Peyer's patch (tissue), 4 donors: ENCODE results near the gene LENEP. TPM values are rescaled to one million over a fixed set of nuclear protein-coding genes. Genes with fewer than 3 reads are reported as not detected.

Experiments used
- DNase-seq, 3 donors: peaks; one replicate each; pipeline ENCODE4 v3.0.0-alpha.2; 2017 to 2019
- H3K27ac ChIP-seq, 4 donors: fragments of 200-600 bp; sonication (generic); one replicate each; pipeline ENCODE4 v1.5.1; 2016 to 2019
- H3K27me3 ChIP-seq, 2 donors: fragments of 200-600 bp; sonication (generic); one replicate each; pipeline ENCODE4 v1.5.1; 2019
- H3K36me3 ChIP-seq, 3 donors: fragments of 200-600 bp; sonication (generic); one replicate each; pipeline ENCODE4 v1.5.1; 2016 to 2019
- H3K4me1 ChIP-seq, 4 donors: fragments of 200-600 bp; sonication (generic); one replicate each; pipeline ENCODE4 v1.5.1; 2016 to 2019
- H3K4me3 ChIP-seq, 4 donors: fragments of 200-600 bp; sonication (generic); 1 replicate in 3 of 4; 2 replicates in 1 of 4; pipeline ENCODE4 v1.5.1; 2016 to 2019; ENCODE audit warnings: mild to moderate bottlenecking in 1 of 4
- H3K9me3 ChIP-seq, 4 donors: fragments of 200-600 bp; sonication (generic); one replicate each; pipeline ENCODE4 v1.5.1; 2016 to 2019; ENCODE audit warnings: mild to moderate bottlenecking in 1 of 4
- POLR2A ChIP-seq, 2 donors: fragments of 450-650 bp; IDR thresholded peaks; one replicate each; pipeline ENCODE4 v1.5.1; 2017; ENCODE audit warnings: antibody characterized with exemption in 2 of 2, mild to moderate bottlenecking in 2 of 2, moderate library complexity in 2 of 2
- total RNA-seq, 4 donors: library from RNA; depleted of rRNA; stranded (reverse); fragments of >200 nt; gene quantifications; one replicate each; pipeline ENCODE4 v1.1.0, GENCODE V29; 2016
- TF ChIP-seq, protein P1 (sequence below), 6 experiments: fragments of 450-650 bp in 4 of 6; fragments of 200-600 bp in 2 of 6; sonication (generic) in 1 of 6; IDR thresholded peaks; one replicate each; pipeline ENCODE4 v1.5.1; 2017 to 2019; ENCODE audit warnings: antibody characterized with exemption in 6 of 6, mild to moderate bottlenecking in 3 of 6, moderate library complexity in 1 of 6

Gene LENEP
- total RNA-seq, 4 donors from 2014 or later: not detected

DNA sequence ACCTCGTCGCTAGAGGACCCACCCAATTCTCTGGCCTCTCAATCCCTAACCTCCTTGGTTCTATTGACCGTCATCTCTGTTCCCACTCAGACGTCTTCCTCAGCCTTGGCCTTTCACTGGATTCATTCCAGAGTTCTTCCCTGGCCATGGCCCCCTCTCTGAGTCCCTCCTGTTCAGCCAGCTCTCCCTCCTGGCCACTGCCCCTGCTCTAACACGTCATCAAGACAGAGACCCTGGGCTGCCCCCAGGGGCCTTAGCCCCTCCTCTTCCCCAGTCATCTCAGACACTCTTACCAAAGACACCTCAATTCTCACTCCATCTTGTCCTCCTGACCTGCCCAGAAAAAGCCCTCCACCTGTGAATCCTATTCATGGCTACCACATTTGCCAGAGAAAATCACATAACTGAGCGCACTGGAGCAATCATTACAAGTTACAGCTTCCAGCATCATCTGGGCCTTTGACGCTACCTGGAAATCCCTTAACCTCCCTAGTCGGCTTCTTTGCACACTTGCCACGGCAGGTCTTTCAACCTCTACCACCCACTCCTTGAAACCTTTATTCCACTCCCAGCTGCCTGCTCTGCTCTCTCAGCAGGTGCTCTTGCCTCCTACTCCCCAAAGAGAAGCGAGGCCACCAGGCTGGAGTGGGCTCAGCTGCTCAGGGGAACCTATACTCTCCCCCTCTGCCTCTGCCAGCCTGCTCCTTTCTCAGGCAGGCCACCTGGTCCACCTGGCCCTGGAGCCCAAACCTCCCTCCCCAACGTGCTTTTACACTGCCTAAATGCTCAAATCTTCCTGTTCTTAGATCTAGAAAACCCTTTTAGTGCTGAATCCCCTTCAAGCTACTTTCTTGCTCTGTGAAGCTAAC, 26.2 kb downstream of the LENEP start:
- TF ChIP-seq, protein P1, sequence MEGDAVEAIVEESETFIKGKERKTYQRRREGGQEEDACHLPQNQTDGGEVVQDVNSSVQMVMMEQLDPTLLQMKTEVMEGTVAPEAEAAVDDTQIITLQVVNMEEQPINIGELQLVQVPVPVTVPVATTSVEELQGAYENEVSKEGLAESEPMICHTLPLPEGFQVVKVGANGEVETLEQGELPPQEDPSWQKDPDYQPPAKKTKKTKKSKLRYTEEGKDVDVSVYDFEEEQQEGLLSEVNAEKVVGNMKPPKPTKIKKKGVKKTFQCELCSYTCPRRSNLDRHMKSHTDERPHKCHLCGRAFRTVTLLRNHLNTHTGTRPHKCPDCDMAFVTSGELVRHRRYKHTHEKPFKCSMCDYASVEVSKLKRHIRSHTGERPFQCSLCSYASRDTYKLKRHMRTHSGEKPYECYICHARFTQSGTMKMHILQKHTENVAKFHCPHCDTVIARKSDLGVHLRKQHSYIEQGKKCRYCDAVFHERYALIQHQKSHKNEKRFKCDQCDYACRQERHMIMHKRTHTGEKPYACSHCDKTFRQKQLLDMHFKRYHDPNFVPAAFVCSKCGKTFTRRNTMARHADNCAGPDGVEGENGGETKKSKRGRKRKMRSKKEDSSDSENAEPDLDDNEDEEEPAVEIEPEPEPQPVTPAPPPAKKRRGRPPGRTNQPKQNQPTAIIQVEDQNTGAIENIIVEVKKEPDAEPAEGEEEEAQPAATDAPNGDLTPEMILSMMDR (IDR thresholded peaks at IDR 0.05): no peak
- TF ChIP-seq POLR2A (IDR thresholded peaks at IDR 0.05): no peak
- peaks cover 0 to 32% (median 0%) of the 10 kb centered on the region in 3 donors for H3K36me3 ChIP-seq
- peak overlapping the region in 1 of 4 donors; percentile 99 for H3K27ac ChIP-seq
- H3K9me3 ChIP-seq: no peaks in the 10 kb centered on the region
- no peak overlapping the region for H3K4me3 ChIP-seq
- DNase-seq: no peak
- H3K27me3 ChIP-seq: no peaks in the 10 kb centered on the region
- H3K4me1 ChIP-seq: peaks cover 0 to 40% (median 24%) of the 10 kb centered on the region in 4 donors

GRCh38 chr1:155022136-155022926, 28.9 kb downstream of the LENEP start:
- no peaks in the 10 kb centered on the region for H3K9me3 ChIP-seq
- peaks cover 0 to 17% (median 9%) of the 10 kb centered on the region in 4 donors for H3K4me1 ChIP-seq
- peak overlapping the region in 2 of 4 donors; percentile 52 to 72 for H3K27ac ChIP-seq
- no peak for TF ChIP-seq POLR2A (IDR thresholded peaks at IDR 0.05)
- TF ChIP-seq, protein P1 (IDR thresholded peaks at IDR 0.05): no peak
- H3K4me3 ChIP-seq: no peak overlapping the region
- DNase-seq: no peak
- no peaks in the 10 kb centered on the region for H3K27me3 ChIP-seq
- H3K36me3 ChIP-seq: peaks cover 0 to 12% (median 0%) of the 10 kb centered on the region in 3 donors

DNA sequence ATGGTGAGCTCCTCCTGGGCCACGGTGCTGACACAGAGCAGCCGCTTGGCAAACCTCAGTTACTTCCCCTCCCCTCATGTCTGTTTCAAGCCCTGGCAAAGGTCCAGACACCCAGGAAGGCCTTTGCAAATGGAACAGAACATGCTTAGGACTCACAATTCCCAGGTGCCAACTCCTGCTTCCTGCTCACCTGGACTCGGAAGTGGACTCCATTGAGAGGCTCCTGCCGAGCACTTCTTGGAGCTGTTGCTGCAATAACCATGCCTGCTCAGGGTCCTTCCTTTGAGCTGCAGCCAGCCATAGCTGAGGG, 29.5 kb downstream of the LENEP start:
- peaks cover 0 to 13% (median 4%) of the 10 kb centered on the region in 4 donors for H3K4me1 ChIP-seq
- H3K36me3 ChIP-seq: peaks cover 0 to 9% (median 0%) of the 10 kb centered on the region in 3 donors
- peak in 2 of 3 donors; percentile 70 to 72 for DNase-seq
- H3K9me3 ChIP-seq: no peaks in the 10 kb centered on the region
- H3K4me3 ChIP-seq: no peak overlapping the region
- peak overlapping the region in 2 of 4 donors; percentile 52 to 72 for H3K27ac ChIP-seq
- peak in 1 of 2 donors; percentile 19 for TF ChIP-seq POLR2A (IDR thresholded peaks at IDR 0.05)
- TF ChIP-seq, protein P1 (IDR thresholded peaks at IDR 0.05): no peak
- H3K27me3 ChIP-seq: no peaks in the 10 kb centered on the region

- no peak for TF ChIP-seq POLR2A (IDR thresholded peaks at IDR 0.05)
- TF ChIP-seq, protein P1 (IDR thresholded peaks at IDR 0.05): no peak
- DNase-seq: no peak
- peak overlapping the region in 1 of 4 donors; percentile 72 for H3K27ac ChIP-seq
- H3K4me1 ChIP-seq: peaks cover 0 to 6% (median 0%) of the 10 kb centered on the region in 4 donors
- H3K36me3 ChIP-seq: peaks cover 0 to 2% (median 0%) of the 10 kb centered on the region in 3 donors
- H3K4me3 ChIP-seq: no peak overlapping the region
- H3K9me3 ChIP-seq: no peaks in the 10 kb centered on the region
- no peaks in the 10 kb centered on the region for H3K27me3 ChIP-seq
Measured at GRCh38 chr1:155023627-155024026, 30.2 kb downstream of the LENEP start.

DNA sequence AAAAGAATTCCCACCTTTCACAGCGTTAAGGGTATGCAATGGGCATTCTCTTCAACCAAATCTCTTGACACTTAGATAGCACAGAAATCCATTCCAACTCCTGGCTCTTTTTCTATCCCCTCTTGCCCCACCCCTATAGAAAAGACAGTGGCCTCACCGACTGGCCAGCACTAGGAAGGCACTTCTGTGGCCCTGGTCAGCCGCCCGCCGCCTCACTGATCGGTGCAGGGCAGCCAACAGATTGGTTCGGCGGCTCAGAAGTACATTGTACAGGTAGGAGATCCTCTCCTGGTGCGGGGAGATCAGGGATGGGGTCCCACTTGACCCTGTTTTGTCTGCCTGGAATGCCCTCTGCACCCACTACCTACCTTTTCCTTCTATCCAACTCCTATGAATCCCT, 30.9 kb downstream of the LENEP start:
- no peak for TF ChIP-seq POLR2A (IDR thresholded peaks at IDR 0.05)
- TF ChIP-seq, protein P1 (IDR thresholded peaks at IDR 0.05): no peak

More for the DNA sequence above, 30.9 kb downstream of the LENEP start:
- no peak overlapping the region for H3K27ac ChIP-seq
- no peaks in the 10 kb centered on the region for H3K36me3 ChIP-seq
- no peak overlapping the region for H3K4me3 ChIP-seq
- H3K27me3 ChIP-seq: no peaks in the 10 kb centered on the region
- DNase-seq: no peak
- H3K4me1 ChIP-seq: peaks cover 0 to 5% (median 0%) of the 10 kb centered on the region in 4 donors
- no peaks in the 10 kb centered on the region for H3K9me3 ChIP-seq
